Heart left ventricle (tissue), 16 donors: Measurements from ENCODE around the gene STIP1. TPM values are rescaled to one million over a fixed set of nuclear protein-coding genes. Genes with fewer than 3 reads are reported as not detected.
A peak's percentile ranks its signal among the peaks of the same experiment; 100 is the strongest.

ENCODE experiments used
- ATAC-seq, 4 donors: fragments of 200-7000 bp; cut with Tn5 transposase; one replicate each; pipeline ENCODE4 v1.9.1; 2020 to 2022; ENCODE audit warnings: moderate library complexity in 4 of 4, mild to moderate bottlenecking in 3 of 4, moderate number of reproducible peaks in 1 of 4
- DNase-seq, 5 donors: peaks; one replicate each; pipeline ENCODE4 v3.0.0-alpha.2; 2020
- H3K27ac ChIP-seq, 12 donors: fragments of 200-600 bp; sonication (generic) in 4 of 12; one replicate each; pipeline versions ENCODE4 v1.5.0 to v1.8.0; 2016 to 2022; ENCODE audit warnings: mild to moderate bottlenecking in 2 of 12
- H3K27me3 ChIP-seq, 9 donors: fragments of 200-600 bp; sonication (generic) in 2 of 9; one replicate each; pipeline versions ENCODE4 v1.5.1 to v1.8.0; 2016 to 2022; ENCODE audit warnings: mild to moderate bottlenecking in 3 of 9
- H3K36me3 ChIP-seq, 9 donors: fragments of 200-600 bp; sonication (generic) in 2 of 9; one replicate each; pipeline versions ENCODE4 v1.5.0 to v1.8.0; 2018 to 2022; ENCODE audit warnings: mild to moderate bottlenecking in 2 of 9
- H3K4me1 ChIP-seq, 12 donors: fragments of 200-600 bp; sonication (generic) in 4 of 12; one replicate each; pipeline versions ENCODE4 v1.5.0 to v1.8.0; 2016 to 2022; ENCODE audit warnings: mild to moderate bottlenecking in 3 of 12
- H3K4me3 ChIP-seq, 12 donors: fragments of 200-600 bp; sonication (generic) in 4 of 12; one replicate each; pipeline versions ENCODE4 v1.5.0 to v1.8.0; 2017 to 2022; ENCODE audit warnings: mild to moderate bottlenecking in 9 of 12, moderate library complexity in 4 of 12
- H3K9me3 ChIP-seq, 12 donors: fragments of 200-600 bp; sonication (generic) in 4 of 12; one replicate each; pipeline versions ENCODE4 v1.5.0 to v1.8.0; 2016 to 2022; ENCODE audit warnings: mild to moderate bottlenecking in 1 of 12
- POLR2A ChIP-seq, 2 donors: fragments of 450-650 bp; IDR thresholded peaks; one replicate each; pipeline ENCODE4 v1.6.1; 2017; ENCODE audit warnings: antibody characterized with exemption in 2 of 2, mild to moderate bottlenecking in 2 of 2, moderate library complexity in 2 of 2
- WGBS, 4 donors: extraction: QIAGEN DNeasy Blood & Tissue Kit in 2 of 4; methylation state at CpG; one replicate each; pipeline versions ENCODE4 v1.1.5 to v1.1.7; 2013 to 2018; 5-methylcytosine and 5-hydroxymethylcytosine counted together
- intact Hi-C, 10 donors: fragments of 100-400 bp; cut with DNase I; formaldehyde crosslinking; loops; one replicate each; pipeline versions ENCODE4 v1.11.1 to v1.14.2; 2022
- polyA plus RNA-seq, 2 donors: library from polyadenylated mRNA; stranded (reverse); fragments of 200-250 nt; gene quantifications; one replicate each; pipeline ENCODE4 v1.2.3, GENCODE V29; 2013
- total RNA-seq, 9 donors: library from RNA; depleted of rRNA in 2 of 9; stranded (reverse); fragments of >200 nt in 2 of 9; fragmentation: NEBNext Ultra II Directional in 3 of 9; extraction: Animal tissue kit (Norgen Biotek cat#: 25700) in 3 of 9; gene quantifications; one replicate each; pipeline versions ENCODE4 v1.1.0 to v1.2.4, GENCODE V29; 2016 to 2023
- TF ChIP-seq, protein P1 (sequence below), 12 donors: fragments of 200-600 bp; sonication (generic) in 4 of 12; IDR thresholded peaks; one replicate each; pipeline versions ENCODE4 v1.5.0 to v1.8.0; 2018 to 2022; ENCODE audit warnings: antibody characterized with exemption in 12 of 12, mild to moderate bottlenecking in 5 of 12
- donor health status: ischemic (EF 13 %, LVEDD 7.1; RV severe dilation, severe dysfunction).
- donor health status: healthy with polysubstance abuse.
- donor health status: DM: no; HTN: yes; CAD: no.
- donor health status: DM: no; HTN: no; CAD: no.
- donor health status: ischemic (EF 25% LVEDD 6.9; RV normal size, moderate dysfunction).
- donor health status: ischemic (EF 25% LVEDD 5.7; RV mildly dilated, moderate dysfunction).
- donor health status: healthy.
- donor health status: DM: yes; HTN: yes; CAD: no.
- donor health status: ischemic (EF 35%, LVEDD 5.7; RV mildly dilated, moderate dysfunction).
- donor health status: nonischemic (EF 11% LVEDD 7.7; RV severe dilation, severe dysfunction).
- donor health status: DM: yes; HTN: yes; CAD: no.
- donor health status: PGD.
- donor health status: ischemic (EF 29% LVEDD 5.4; RV normal size, mild dysfunction).
- donor health status: nonischemic (EF 23%, LVEDD 6.1; RV moderate dilation, normal function).

The STIP1 gene
- total and polyA plus RNA-seq, 11 donors, result 68.8 to 175 (median 88.8) TPM

DNA sequence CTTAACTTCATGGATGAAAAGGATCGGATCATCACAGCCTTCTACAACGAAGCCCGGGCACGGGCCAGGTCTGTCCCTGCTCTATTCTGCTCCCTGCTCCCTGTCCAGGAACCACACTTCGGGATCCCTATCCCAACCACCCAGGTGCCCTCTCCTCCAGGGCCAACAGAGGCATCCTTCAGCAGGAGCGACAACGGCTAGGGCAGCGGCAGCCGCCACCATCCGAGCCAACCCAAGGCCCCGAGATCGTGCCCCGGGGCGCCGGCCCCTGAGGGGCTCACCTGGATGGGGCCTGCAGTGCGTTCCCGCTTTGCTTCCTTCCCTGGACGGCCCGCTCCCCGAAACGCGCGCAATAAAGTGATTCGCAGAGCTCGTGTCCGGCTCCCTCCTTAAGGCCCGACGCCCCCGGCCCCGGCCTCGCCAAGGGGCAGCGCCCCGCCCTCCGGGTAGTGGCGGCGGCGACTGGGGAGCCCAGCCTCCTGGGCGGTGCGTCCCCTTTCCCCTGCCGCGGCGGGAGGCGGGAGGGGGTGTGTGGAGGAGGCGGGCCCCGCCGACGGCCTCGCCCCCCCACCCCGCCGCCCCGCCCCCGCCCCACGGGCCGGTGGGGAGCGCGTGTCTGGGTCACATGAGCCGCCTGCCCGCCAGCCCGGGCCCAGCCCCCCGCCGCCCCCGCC, 48.1 kb downstream of the STIP1 start, which contains the start of gene VEGFB:
TSS of gene VEGFB (plus strand) at position 672 of the 674 bp plus-strand sequence. CDS start 250 bp downstream, outside the sequence.
- 1 to 6% (median 3%) methylated on average over 10 to 61 of the region's 62 CpGs for WGBS, 4 donors
- Histone ChIP-seq H3K4me1 (peaks cover 3 to 68% (median 35%) of the 10 kb centered on the region in 12 donors), H3K27me3 (no peaks in the 10 kb centered on the region), H3K36me3 (peaks cover 0 to 23% (median 17%) of the 10 kb centered on the region in 9 donors), H3K9me3 (no peaks in the 10 kb centered on the region), H3K4me3 (peak within 1 kb of the TSS; percentile 71 to 93 (median 81)), H3K27ac (peak within 1 kb of the TSS; percentile 57 to 96 (median 92))
- ATAC-seq (peak; percentile 34 to 66 (median 58)), DNase-seq (peak; percentile 85 to 90 (median 85))
- intact Hi-C loops, result no loop called here
- TF ChIP-seq, protein P1, sequence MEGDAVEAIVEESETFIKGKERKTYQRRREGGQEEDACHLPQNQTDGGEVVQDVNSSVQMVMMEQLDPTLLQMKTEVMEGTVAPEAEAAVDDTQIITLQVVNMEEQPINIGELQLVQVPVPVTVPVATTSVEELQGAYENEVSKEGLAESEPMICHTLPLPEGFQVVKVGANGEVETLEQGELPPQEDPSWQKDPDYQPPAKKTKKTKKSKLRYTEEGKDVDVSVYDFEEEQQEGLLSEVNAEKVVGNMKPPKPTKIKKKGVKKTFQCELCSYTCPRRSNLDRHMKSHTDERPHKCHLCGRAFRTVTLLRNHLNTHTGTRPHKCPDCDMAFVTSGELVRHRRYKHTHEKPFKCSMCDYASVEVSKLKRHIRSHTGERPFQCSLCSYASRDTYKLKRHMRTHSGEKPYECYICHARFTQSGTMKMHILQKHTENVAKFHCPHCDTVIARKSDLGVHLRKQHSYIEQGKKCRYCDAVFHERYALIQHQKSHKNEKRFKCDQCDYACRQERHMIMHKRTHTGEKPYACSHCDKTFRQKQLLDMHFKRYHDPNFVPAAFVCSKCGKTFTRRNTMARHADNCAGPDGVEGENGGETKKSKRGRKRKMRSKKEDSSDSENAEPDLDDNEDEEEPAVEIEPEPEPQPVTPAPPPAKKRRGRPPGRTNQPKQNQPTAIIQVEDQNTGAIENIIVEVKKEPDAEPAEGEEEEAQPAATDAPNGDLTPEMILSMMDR (IDR thresholded peaks at IDR 0.05), result peak in 1 of 12 donors; percentile 5
- TF ChIP-seq POLR2A (IDR thresholded peaks at IDR 0.05), result peak in 1 of 2 donors; percentile 51

DNA sequence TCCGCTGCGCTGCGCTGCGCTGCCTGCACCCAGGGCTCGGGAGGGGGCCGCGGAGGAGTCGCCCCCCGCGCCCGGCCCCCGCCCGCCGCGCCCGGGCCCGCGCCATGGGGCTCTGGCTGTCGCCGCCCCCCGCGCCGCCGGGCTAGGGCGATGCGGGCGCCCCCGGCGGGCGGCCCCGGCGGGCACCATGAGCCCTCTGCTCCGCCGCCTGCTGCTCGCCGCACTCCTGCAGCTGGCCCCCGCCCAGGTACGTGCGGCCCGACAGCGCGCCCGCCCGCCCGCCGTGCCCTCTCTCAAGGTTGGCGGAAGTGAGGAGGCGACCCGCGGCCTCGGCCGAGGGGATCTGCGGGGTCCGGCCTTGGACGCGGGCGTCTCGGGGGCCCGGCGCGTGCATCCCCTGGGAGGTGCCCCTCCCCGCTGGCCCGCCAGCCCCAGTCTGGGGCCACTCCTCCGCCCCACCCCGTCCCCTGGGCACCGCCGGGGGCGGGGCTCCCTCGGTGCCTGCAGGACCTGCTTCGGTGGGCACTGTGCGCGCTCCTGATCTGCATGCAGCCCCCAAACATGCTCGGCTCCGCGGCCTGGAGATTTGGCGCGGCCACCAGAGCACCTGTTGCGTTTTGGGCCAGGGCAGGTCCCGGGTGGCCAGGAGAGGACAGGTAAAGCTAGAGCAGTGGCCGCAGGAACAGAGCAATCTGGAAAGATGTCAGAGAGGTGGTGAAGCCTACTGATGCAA, 48.8 kb downstream of the STIP1 start:
- Histone ChIP-seq H3K27ac (peak overlapping the region; percentile 57 to 96 (median 92)), H3K27me3 (no peaks in the 10 kb centered on the region), H3K36me3 (peaks cover 0 to 25% (median 18%) of the 10 kb centered on the region in 9 donors), H3K9me3 (no peaks in the 10 kb centered on the region), H3K4me1 (peaks cover 0 to 68% (median 30%) of the 10 kb centered on the region in 12 donors), H3K4me3 (peak overlapping the region; percentile 71 to 93 (median 81))
- intact Hi-C loops, result no loop called here
- 2 to 29% (median 5%) methylated on average over 1 to 80 of the region's 80 CpGs for whole genome bisulfite sequencing, 4 donors
- DNase-seq (peak in 4 of 5 donors; percentile 59 to 75 (median 62)), ATAC-seq (peak in 3 of 4 donors; percentile 21 to 52 (median 35))
- TF ChIP-seq, protein P1 (IDR thresholded peaks at IDR 0.05), result peak in 3 of 12 donors; percentile 8 to 32 (median 22)
- peak in 1 of 2 donors; percentile 42 for TF ChIP-seq POLR2A (IDR thresholded peaks at IDR 0.05)

DNA sequence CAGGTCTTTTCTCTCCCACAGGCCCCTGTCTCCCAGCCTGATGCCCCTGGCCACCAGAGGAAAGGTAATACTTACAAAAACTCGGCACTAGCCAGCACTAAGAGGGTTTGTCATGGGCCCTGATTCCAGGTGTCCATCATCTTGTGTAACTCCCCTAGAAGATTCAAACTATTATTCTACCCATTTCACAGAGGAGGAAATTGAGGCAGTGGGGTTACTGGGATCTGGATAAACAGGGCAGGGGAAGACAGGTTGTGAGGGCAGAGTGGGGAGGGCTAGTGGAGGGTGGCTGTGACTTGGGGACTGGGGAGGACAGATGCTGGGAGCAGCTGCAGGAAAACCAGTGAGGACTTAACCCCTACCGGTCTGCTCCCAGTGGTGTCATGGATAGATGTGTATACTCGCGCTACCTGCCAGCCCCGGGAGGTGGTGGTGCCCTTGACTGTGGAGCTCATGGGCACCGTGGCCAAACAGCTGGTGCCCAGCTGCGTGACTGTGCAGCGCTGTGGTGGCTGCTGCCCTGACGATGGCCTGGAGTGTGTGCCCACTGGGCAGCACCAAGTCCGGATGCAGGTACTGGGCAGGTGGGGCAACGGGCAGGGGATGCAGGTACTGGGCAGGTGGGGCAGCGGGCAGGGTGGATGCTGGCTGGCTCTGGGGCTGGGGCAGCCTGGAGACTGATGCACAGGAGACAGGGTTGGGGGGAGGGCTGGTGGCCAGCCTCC, 49.6 kb downstream of the STIP1 start:
- Histone ChIP-seq H3K9me3 (no peaks in the 10 kb centered on the region), H3K27me3 (no peaks in the 10 kb centered on the region), H3K4me3 (peak overlapping the region; percentile 71 to 93 (median 81)), H3K27ac (peak overlapping the region in 11 of 12 donors; percentile 85 to 96 (median 93)), H3K4me1 (peaks cover 0 to 72% (median 34%) of the 10 kb centered on the region in 12 donors), H3K36me3 (peaks cover 0 to 25% (median 18%) of the 10 kb centered on the region in 9 donors)
- ATAC-seq, result no peak
- TF ChIP-seq, protein P1 (IDR thresholded peaks at IDR 0.05), result no peak
- no peak for TF ChIP-seq POLR2A (IDR thresholded peaks at IDR 0.05)
- 77 to 81% (median 80%) methylated on average over 8 to 12 of the region's 12 CpGs for whole genome bisulfite sequencing, 4 donors
- intact Hi-C loops, result no loop called here
- DNase-seq, result peak in 1 of 5 donors; percentile 10
